Measurements from ENCODE around the gene FMOD.
"Not testable (repeated sequence)": the region's sequence is repeated elsewhere in the genome, so short reads cannot be mapped to it uniquely, and the experiment has no call there.

FMOD gene

GRCh38 chr1:203325026-203325417, 25.9 kb downstream of the FMOD start:
- DNase-seq = peak; percentile 78

- DNase-seq = peak; percentile 49
These were observed 26.6 kb downstream of the FMOD start for GRCh38 chr1:203324105-203325025.

GRCh38 chr1:203323587-203323986, 27.3 kb downstream of the FMOD start:
- no peak for DNase-seq

- DNase-seq = no peak
These were observed 28.3 kb downstream of the FMOD start for GRCh38 chr1:203322500-203323179.

GRCh38 chr1:203321273-203322052, 29.5 kb downstream of the FMOD start:
- no peak for DNase-seq

- DNase-seq = peak; percentile 75
These were observed 30.2 kb downstream of the FMOD start for GRCh38 chr1:203320591-203321272.

- no peak for DNase-seq
These were observed 32.7 kb downstream of the FMOD start for GRCh38 chr1:203318229-203318517.

- DNase-seq = no peak
These were observed 33.3 kb downstream of the FMOD start for GRCh38 chr1:203317429-203318228.

- no peak for DNase-seq
These were observed 34.3 kb downstream of the FMOD start for GRCh38 chr1:203316626-203317093.

GRCh38 chr1:203314025-203314759, 36.7 kb downstream of the FMOD start:
- not testable (repeated sequence) for DNase-seq

- DNase-seq = no peak
These were observed 39.3 kb downstream of the FMOD start for GRCh38 chr1:203311368-203312301.

GRCh38 chr1:203308923-203309331, 42.0 kb downstream of the FMOD start:
- DNase-seq = no peak

GRCh38 chr1:203308328-203308922, 42.5 kb downstream of the FMOD start:
- DNase-seq = no peak

- no peak for DNase-seq
These were observed 43.2 kb downstream of the FMOD start for GRCh38 chr1:203307641-203308126.

- DNase-seq = peak; percentile 51
These were observed 43.9 kb downstream of the FMOD start for GRCh38 chr1:203306965-203307541.

- DNase-seq = peak; percentile 63
These were observed 44.6 kb downstream of the FMOD start for GRCh38 chr1:203306089-203306964.

GRCh38 chr1:203305809-203306088, 45.2 kb downstream of the FMOD start:
- no peak for DNase-seq
